Measurements from ENCODE around the gene LAMA3. TPM values are rescaled to one million over a fixed set of nuclear protein-coding genes. Genes with fewer than 3 reads are reported as not detected.
A peak's percentile ranks its signal among the peaks of the same experiment; 100 is the strongest.

Gene LAMA3
- total and polyA plus RNA-seq, 2 experiments from 2014 or later = 3.9 to 4.9 TPM

DNA sequence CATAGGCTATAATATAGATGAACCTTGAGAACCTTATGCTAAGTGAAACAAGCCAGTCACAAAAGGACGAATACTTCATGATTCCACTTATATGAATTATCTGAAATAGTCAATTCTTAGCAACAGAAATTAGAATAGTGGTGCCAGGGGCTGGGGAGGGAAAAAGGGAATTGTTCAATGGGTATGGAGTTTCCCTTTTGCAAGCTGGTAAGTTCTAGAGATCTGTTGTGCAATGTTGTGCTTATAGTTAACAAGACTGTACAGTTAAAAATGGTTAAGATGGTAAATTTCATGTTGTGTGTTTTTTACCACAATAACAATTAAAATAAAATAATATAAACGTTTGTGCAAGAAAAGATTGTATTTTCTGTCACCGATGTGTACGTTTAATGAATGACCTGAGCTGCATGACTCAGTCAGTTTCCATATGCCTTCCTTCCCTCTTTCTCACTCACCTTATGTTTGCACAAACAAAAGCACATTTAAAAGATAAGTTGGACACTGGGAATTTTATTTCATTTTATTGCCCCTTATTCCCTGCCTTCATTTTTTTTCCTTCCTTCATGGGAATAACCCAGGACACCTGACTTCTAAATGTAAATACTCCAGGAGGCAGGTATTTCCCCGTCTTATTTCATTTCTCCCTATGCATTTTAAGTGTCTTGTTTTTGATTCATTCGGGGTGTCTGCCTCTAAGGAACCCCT, 181.6 kb downstream of the LAMA3 start:
- no peaks in the 10 kb centered on the region for H3K79me2 ChIP-seq (replicated peaks; ENCODE audit: insufficient read depth)
- 0 out of 2 replicates have a peak, but pooled peaks cover 3% of the 10 kb centered on the region for H3F3A ChIP-seq (replicated peaks; ENCODE audit: low read depth)
- no peak overlapping the region for H3K4me2 ChIP-seq
- H3K27ac ChIP-seq (ENCODE audit: low read depth) = no peak overlapping the region
- H3K27ac Mint-ChIP-seq = peak overlapping the region; percentile 82
- no peaks in the 10 kb centered on the region for H3K9me2 ChIP-seq (ENCODE audit: insufficient read depth)
- TF ChIP-seq NANOG (IDR thresholded peaks at IDR 0.05; ENCODE audit: borderline replicate concordance) (no peak), CREB1 (CRISPR knock-in tag; IDR thresholded peaks at IDR 0.05; ENCODE audit: low read depth) (no peak), ZNF331 (CRISPR knock-in tag; IDR thresholded peaks at IDR 0.05; ENCODE audit: low read depth) (no peak), EZH2 (IDR thresholded peaks at IDR 0.05; ENCODE audit: low read depth, unreplicated experiment) (no peak), STAT1 (IDR thresholded peaks at IDR 0.05; ENCODE audit: unreplicated experiment) (no peak), ZNF114 (CRISPR knock-in tag; IDR thresholded peaks at IDR 0.05) (no peak), EZH2phosphoT487 (IDR thresholded peaks at IDR 0.05; ENCODE audit: unreplicated experiment) (no peak), POLR2AphosphoS5 (IDR thresholded peaks at IDR 0.05; ENCODE audit: low read depth) (no peak), JUNB (IDR thresholded peaks at IDR 0.05; ENCODE audit: unreplicated experiment) (no peak)
- TF ChIP-seq, protein P1, sequence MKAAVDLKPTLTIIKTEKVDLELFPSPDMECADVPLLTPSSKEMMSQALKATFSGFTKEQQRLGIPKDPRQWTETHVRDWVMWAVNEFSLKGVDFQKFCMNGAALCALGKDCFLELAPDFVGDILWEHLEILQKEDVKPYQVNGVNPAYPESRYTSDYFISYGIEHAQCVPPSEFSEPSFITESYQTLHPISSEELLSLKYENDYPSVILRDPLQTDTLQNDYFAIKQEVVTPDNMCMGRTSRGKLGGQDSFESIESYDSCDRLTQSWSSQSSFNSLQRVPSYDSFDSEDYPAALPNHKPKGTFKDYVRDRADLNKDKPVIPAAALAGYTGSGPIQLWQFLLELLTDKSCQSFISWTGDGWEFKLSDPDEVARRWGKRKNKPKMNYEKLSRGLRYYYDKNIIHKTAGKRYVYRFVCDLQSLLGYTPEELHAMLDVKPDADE (IDR thresholded peaks at IDR 0.05) = no peak
- TF ChIP-seq, protein P2, sequence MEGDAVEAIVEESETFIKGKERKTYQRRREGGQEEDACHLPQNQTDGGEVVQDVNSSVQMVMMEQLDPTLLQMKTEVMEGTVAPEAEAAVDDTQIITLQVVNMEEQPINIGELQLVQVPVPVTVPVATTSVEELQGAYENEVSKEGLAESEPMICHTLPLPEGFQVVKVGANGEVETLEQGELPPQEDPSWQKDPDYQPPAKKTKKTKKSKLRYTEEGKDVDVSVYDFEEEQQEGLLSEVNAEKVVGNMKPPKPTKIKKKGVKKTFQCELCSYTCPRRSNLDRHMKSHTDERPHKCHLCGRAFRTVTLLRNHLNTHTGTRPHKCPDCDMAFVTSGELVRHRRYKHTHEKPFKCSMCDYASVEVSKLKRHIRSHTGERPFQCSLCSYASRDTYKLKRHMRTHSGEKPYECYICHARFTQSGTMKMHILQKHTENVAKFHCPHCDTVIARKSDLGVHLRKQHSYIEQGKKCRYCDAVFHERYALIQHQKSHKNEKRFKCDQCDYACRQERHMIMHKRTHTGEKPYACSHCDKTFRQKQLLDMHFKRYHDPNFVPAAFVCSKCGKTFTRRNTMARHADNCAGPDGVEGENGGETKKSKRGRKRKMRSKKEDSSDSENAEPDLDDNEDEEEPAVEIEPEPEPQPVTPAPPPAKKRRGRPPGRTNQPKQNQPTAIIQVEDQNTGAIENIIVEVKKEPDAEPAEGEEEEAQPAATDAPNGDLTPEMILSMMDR (conservative IDR thresholded peaks at IDR 0.05; ENCODE audit: low read depth in 2 of 2) = no peak
- TF ChIP-seq, protein P3, sequence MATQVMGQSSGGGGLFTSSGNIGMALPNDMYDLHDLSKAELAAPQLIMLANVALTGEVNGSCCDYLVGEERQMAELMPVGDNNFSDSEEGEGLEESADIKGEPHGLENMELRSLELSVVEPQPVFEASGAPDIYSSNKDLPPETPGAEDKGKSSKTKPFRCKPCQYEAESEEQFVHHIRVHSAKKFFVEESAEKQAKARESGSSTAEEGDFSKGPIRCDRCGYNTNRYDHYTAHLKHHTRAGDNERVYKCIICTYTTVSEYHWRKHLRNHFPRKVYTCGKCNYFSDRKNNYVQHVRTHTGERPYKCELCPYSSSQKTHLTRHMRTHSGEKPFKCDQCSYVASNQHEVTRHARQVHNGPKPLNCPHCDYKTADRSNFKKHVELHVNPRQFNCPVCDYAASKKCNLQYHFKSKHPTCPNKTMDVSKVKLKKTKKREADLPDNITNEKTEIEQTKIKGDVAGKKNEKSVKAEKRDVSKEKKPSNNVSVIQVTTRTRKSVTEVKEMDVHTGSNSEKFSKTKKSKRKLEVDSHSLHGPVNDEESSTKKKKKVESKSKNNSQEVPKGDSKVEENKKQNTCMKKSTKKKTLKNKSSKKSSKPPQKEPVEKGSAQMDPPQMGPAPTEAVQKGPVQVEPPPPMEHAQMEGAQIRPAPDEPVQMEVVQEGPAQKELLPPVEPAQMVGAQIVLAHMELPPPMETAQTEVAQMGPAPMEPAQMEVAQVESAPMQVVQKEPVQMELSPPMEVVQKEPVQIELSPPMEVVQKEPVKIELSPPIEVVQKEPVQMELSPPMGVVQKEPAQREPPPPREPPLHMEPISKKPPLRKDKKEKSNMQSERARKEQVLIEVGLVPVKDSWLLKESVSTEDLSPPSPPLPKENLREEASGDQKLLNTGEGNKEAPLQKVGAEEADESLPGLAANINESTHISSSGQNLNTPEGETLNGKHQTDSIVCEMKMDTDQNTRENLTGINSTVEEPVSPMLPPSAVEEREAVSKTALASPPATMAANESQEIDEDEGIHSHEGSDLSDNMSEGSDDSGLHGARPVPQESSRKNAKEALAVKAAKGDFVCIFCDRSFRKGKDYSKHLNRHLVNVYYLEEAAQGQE (IDR thresholded peaks at IDR 0.05; ENCODE audit: unreplicated experiment) = no peak
- TF ChIP-seq, protein P4, sequence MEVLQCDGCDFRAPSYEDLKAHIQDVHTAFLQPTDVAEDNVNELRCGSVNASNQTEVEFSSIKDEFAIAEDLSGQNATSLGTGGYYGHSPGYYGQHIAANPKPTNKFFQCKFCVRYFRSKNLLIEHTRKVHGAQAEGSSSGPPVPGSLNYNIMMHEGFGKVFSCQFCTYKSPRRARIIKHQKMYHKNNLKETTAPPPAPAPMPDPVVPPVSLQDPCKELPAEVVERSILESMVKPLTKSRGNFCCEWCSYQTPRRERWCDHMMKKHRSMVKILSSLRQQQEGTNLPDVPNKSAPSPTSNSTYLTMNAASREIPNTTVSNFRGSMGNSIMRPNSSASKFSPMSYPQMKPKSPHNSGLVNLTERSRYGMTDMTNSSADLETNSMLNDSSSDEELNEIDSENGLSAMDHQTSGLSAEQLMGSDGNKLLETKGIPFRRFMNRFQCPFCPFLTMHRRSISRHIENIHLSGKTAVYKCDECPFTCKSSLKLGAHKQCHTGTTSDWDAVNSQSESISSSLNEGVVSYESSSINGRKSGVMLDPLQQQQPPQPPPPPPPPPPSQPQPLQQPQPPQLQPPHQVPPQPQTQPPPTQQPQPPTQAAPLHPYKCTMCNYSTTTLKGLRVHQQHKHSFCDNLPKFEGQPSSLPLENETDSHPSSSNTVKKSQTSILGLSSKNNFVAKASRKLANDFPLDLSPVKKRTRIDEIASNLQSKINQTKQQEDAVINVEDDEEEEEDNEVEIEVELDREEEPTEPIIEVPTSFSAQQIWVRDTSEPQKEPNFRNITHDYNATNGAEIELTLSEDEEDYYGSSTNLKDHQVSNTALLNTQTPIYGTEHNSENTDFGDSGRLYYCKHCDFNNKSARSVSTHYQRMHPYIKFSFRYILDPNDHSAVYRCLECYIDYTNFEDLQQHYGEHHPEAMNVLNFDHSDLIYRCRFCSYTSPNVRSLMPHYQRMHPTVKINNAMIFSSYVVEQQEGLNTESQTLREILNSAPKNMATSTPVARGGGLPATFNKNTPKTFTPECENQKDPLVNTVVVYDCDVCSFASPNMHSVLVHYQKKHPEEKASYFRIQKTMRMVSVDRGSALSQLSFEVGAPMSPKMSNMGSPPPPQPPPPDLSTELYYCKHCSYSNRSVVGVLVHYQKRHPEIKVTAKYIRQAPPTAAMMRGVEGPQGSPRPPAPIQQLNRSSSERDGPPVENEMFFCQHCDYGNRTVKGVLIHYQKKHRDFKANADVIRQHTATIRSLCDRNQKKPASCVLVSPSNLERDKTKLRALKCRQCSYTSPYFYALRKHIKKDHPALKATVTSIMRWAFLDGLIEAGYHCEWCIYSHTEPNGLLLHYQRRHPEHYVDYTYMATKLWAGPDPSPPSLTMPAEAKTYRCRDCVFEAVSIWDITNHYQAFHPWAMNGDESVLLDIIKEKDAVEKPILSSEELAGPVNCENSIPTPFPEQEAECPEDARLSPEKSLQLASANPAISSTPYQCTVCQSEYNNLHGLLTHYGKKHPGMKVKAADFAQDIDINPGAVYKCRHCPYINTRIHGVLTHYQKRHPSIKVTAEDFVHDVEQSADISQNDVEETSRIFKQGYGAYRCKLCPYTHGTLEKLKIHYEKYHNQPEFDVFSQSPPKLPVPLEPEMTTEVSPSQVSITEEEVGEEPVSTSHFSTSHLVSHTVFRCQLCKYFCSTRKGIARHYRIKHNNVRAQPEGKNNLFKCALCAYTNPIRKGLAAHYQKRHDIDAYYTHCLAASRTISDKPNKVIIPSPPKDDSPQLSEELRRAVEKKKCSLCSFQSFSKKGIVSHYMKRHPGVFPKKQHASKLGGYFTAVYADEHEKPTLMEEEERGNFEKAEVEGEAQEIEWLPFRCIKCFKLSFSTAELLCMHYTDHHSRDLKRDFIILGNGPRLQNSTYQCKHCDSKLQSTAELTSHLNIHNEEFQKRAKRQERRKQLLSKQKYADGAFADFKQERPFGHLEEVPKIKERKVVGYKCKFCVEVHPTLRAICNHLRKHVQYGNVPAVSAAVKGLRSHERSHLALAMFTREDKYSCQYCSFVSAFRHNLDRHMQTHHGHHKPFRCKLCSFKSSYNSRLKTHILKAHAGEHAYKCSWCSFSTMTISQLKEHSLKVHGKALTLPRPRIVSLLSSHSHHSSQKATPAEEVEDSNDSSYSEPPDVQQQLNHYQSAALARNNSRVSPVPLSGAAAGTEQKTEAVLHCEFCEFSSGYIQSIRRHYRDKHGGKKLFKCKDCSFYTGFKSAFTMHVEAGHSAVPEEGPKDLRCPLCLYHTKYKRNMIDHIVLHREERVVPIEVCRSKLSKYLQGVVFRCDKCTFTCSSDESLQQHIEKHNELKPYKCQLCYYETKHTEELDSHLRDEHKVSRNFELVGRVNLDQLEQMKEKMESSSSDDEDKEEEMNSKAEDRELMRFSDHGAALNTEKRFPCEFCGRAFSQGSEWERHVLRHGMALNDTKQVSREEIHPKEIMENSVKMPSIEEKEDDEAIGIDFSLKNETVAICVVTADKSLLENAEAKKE (CRISPR knock-in tag; IDR thresholded peaks at IDR 0.05) = no peak
- H3K27me3 Mint-ChIP-seq (ENCODE audit: insufficient read depth, low read depth, poor library complexity) = no peaks in the 10 kb centered on the region
- DNase-seq (ENCODE audit: low spot score) = no peak
- no peaks in the 10 kb centered on the region for H3K9me3 Mint-ChIP-seq
- no peak overlapping the region for H3K4me3 ChIP-seq
- H3K4me1 ChIP-seq (ENCODE audit: insufficient read depth) = peaks cover 16% of the 10 kb centered on the region; the same call in 1 of the 2 replicates
- H3K4me3 Mint-ChIP-seq = no peak overlapping the region
- no peak for ATAC-seq
- no peaks in the 10 kb centered on the region for H3K36me3 ChIP-seq (ENCODE audit: insufficient read depth)
- no peaks in the 10 kb centered on the region for H3K36me3 Mint-ChIP-seq (ENCODE audit: low read depth)
- H4K20me1 ChIP-seq (replicated peaks; ENCODE audit: insufficient read depth) = no peaks in the 10 kb centered on the region
- no peaks in the 10 kb centered on the region for H3K27me3 ChIP-seq (ENCODE audit: insufficient read depth)
- H2AFZ ChIP-seq = no peak overlapping the region
- peaks cover 22% of the 10 kb centered on the region for H3K4me1 Mint-ChIP-seq
